ENCODE measurements around the gene C1GALT1. TPM values are rescaled to one million over a fixed set of nuclear protein-coding genes. Genes with fewer than 3 reads are reported as not detected.

Gene C1GALT1
- 30.3 to 39.1 TPM (median 35.6 TPM) in 5 replicates for total RNA-seq (2022; extraction: Qiagen RNA extraction; ENCODE audit: low read depth)

DNA sequence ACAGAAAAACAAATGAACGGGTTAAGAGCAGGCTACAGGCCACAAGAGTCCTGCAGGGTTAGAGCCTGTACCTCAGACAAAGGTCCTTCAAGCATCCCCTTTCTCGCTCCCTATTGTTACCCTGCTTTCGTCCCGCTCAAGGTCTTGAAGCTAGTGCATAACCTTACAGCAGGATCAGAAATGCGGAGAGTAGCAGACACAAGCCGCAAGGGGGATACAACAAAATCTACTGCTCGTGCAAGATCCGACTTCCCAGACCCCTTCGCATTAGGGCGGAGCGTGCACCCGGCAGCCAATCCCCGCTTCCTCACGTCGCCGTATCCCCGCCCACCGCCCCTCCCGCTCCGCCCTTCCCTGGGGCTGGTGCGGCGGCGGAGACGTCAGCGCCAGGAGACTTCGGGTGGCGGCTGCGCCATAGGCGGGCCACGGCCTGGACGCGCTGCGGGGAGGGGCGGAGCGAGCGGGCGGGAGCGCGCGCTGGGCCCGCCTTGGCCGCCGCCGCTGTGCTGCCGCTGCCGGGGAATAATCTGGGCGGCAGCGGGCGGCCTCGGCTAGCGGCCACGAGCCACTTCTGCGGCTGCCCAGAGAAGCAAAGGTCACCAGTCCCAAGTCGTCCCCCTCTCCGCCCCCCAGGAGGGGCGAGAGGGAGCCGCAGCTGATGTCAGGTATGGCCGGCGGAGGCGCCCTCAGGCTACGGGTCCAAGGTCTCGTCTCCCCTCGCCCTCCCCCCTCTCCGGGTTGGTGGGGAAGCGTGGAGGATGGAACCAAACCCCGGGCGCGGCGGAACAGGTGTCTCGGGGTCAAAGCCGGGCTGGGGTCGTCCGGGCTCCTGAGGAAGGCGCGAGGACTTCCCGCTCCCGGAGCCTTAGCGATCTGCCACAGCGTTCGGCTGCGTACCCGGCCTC is at the start of gene C1GALT1:
Gene C1GALT1 (plus strand): TSS at position 389 of the 905 bp plus-strand sequence. CDS start 51,776 bp downstream, outside the sequence.

